Spleen (tissue), 11 donors: Measurements from ENCODE around the gene VPS8. TPM values are rescaled to one million over a fixed set of nuclear protein-coding genes. Genes with fewer than 3 reads are reported as not detected.

Experiments
- DNase-seq: peaks from one replicate; pipeline ENCODE4 v3.0.0-alpha.2; 2020
- H3K27ac ChIP-seq, 8 donors: fragments of 200-600 bp; sonication (generic) in 7 of 8; 1 replicate in 4 of 8; 2 replicates in 4 of 8; pipeline versions ENCODE4 v1.5.0 to v1.8.0; 2016 to 2021; ENCODE audit warnings: inconsistent platforms in 4 of 8, mild to moderate bottlenecking in 4 of 8, moderate library complexity in 1 of 8
- H3K27me3 ChIP-seq, 7 donors: fragments of 200-600 bp; sonication (generic) in 6 of 7; replicated peaks in 1 of 7; 1 replicate in 4 of 7; 2 replicates in 3 of 7; pipeline versions ENCODE4 v1.5.0 to v1.8.0; 2016 to 2021; ENCODE audit warnings: inconsistent platforms in 3 of 7, mild to moderate bottlenecking in 1 of 7
- H3K36me3 ChIP-seq, 6 donors: fragments of 200-600 bp; sonication (generic) in 5 of 6; 1 replicate in 4 of 6; 2 replicates in 2 of 6; pipeline versions ENCODE4 v1.5.0 to v1.8.0; 2016 to 2021; ENCODE audit warnings: inconsistent platforms in 2 of 6
- H3K4me1 ChIP-seq, 6 donors: fragments of 200-600 bp; sonication (generic) in 5 of 6; 1 replicate in 3 of 6; 2 replicates in 3 of 6; pipeline versions ENCODE4 v1.5.0 to v1.8.0; 2016 to 2021; ENCODE audit warnings: inconsistent platforms in 3 of 6
- H3K4me3 ChIP-seq, 8 donors: fragments of 200-600 bp; sonication (generic) in 7 of 8; 1 replicate in 4 of 8; 2 replicates in 4 of 8; pipeline versions ENCODE4 v1.5.0 to v1.8.0; 2016 to 2021; ENCODE audit warnings: inconsistent platforms in 4 of 8, mild to moderate bottlenecking in 4 of 8, moderate library complexity in 2 of 8
- H3K9me3 ChIP-seq, 8 donors: fragments of 200-600 bp; sonication (generic) in 7 of 8; 1 replicate in 4 of 8; 2 replicates in 4 of 8; pipeline versions ENCODE4 v1.5.0 to v1.8.0; 2016 to 2021; ENCODE audit warnings: inconsistent platforms in 4 of 8
- POLR2A ChIP-seq, 3 donors: fragments of 450-650 bp; IDR thresholded peaks; one replicate each; pipeline ENCODE4 v1.5.1; 2017; ENCODE audit warnings: antibody characterized with exemption in 3 of 3, mild to moderate bottlenecking in 1 of 3
- POLR2AphosphoS5 ChIP-seq, 3 donors: sonication (generic); formaldehyde crosslinking; IDR thresholded peaks; one replicate each; pipeline ENCODE4 v1.5.1; 2017; ENCODE audit warnings: antibody characterized with exemption in 3 of 3
- WGBS, 5 donors: extraction: QIAGEN DNeasy Blood & Tissue Kit in 3 of 5; methylation state at CpG; one replicate each; pipeline versions ENCODE4 v1.1.5 to v1.1.7; 2013 to 2018; 5-methylcytosine and 5-hydroxymethylcytosine counted together
- intact Hi-C: fragments of 100-400 bp; cut with DNase I; formaldehyde crosslinking; loops from one replicate; pipeline ENCODE4 v1.15.0; 2023; ENCODE audit warnings: low total_unique reads
- polyA plus RNA-seq, 3 donors: library from polyadenylated mRNA; stranded (reverse); fragments of 200-250 nt; gene quantifications; one replicate each; pipeline ENCODE4 v1.2.1, GENCODE V29; 2013
- total RNA-seq, 7 donors: library from RNA; depleted of rRNA in 3 of 7; stranded (reverse); fragments of >200 nt in 3 of 7; fragmentation: NEBNext Ultra II Directional in 4 of 7; extraction: Animal tissue kit (Norgen Biotek cat#: 25700) in 4 of 7; gene quantifications; one replicate each; pipeline versions ENCODE4 v1.1.0 to v1.2.1, GENCODE V29; 2016 to 2021
- TF ChIP-seq, protein P1 (sequence below), 11 experiments: fragments of 200-600 bp in 7 of 11; fragments of 450-650 bp in 4 of 11; sonication (generic) in 4 of 11; IDR thresholded peaks in 8 of 11; conservative IDR thresholded peaks in 3 of 11; 1 replicate in 7 of 11; 2 replicates in 4 of 11; pipeline versions ENCODE4 v1.4.0 to v1.8.0; 2016 to 2021; ENCODE audit warnings: antibody characterized with exemption in 11 of 11, inconsistent platforms in 4 of 11, mild to moderate bottlenecking in 1 of 11
- donor health status: healthy with polysubstance abuse.
- donor health status: DM: no; HTN: no; CAD: no; lungs with moderate emphysema.
- donor health status: DM: no; HTN: no; CAD: no.
- donor health status: Bipolar disorder and iron deficiency.
- donor health status: healthy.
- donor health status: DM: no; HTN: no; CAD: no.
- donor health status: DM: yes; HTN: yes; CAD: no.

VPS8 gene
- total and polyA plus RNA-seq, 10 donors = 9.1 to 169 (median 97.5) TPM

DNA sequence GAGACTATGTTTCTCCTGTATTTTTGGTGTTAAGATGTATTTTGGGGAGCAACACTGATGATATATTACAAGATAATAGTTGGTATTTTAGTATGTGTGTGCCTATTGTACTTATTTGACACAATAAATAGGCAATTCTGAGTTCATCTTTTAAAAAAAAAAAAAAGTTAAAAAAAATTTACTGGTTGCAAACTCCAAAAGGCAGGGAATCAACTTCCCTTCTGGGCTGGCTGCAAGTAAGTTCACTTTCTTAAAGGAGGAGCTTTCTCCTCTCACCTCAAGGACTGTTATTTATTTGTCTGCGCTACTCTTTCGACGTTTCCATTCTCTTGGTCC is 335 bp upstream of the VPS8 start:
- Histone ChIP-seq H3K4me3 (peak overlapping the region in 7 of 8 donors; percentile 62 to 94 (median 84)), H3K36me3 (peaks cover 0 to 11% (median 4%) of the 10 kb centered on the region in 6 donors), H3K27me3 (no peaks in the 10 kb centered on the region), H3K9me3 (no peaks in the 10 kb centered on the region), H3K4me1 (peaks cover 11 to 53% (median 29%) of the 10 kb centered on the region in 6 donors), H3K27ac (peak overlapping the region; percentile 82 to 94 (median 90))
- DNase-seq = no peak
- TF ChIP-seq POLR2A (IDR thresholded peaks at IDR 0.05) (no peak), POLR2AphosphoS5 (IDR thresholded peaks at IDR 0.05) (no peak)
- TF ChIP-seq, protein P1, sequence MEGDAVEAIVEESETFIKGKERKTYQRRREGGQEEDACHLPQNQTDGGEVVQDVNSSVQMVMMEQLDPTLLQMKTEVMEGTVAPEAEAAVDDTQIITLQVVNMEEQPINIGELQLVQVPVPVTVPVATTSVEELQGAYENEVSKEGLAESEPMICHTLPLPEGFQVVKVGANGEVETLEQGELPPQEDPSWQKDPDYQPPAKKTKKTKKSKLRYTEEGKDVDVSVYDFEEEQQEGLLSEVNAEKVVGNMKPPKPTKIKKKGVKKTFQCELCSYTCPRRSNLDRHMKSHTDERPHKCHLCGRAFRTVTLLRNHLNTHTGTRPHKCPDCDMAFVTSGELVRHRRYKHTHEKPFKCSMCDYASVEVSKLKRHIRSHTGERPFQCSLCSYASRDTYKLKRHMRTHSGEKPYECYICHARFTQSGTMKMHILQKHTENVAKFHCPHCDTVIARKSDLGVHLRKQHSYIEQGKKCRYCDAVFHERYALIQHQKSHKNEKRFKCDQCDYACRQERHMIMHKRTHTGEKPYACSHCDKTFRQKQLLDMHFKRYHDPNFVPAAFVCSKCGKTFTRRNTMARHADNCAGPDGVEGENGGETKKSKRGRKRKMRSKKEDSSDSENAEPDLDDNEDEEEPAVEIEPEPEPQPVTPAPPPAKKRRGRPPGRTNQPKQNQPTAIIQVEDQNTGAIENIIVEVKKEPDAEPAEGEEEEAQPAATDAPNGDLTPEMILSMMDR (IDR thresholded peaks at IDR 0.05 in 8 of 11, conservative IDR thresholded peaks at IDR 0.05 in 3 of 11) = no peak
- WGBS, 5 donors = 0 to 3% (median 0%) methylated on average over 3 of the region's 3 CpGs
- intact Hi-C loops = no loop called here

DNA sequence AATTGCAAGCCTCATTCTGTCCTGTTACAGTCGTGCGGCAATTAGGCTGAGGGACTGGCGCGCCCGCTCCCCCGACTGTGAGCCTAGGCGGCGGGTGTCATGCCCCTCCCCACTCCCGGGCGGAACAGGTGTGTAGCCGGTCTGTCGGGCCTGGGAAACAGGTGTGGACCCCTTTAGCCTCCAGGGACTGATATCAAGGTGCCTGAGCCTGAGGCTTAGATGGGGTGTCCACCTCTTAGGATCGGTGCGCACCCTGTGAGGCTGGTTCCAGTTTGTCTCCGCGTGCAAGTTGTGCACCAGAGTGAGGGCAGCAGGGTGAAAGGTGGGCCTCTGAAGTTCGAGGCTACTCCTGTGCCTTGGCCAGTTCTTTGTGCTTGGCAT is 686 bp downstream of the VPS8 start:
- no peaks in the 10 kb centered on the region for H3K27me3 ChIP-seq
- H3K4me1 ChIP-seq = peaks cover 11 to 63% (median 31%) of the 10 kb centered on the region in 6 donors
- H3K27ac ChIP-seq = peak overlapping the region; percentile 82 to 94 (median 90)
- peak overlapping the region; percentile 62 to 94 (median 88) for H3K4me3 ChIP-seq
- peak; percentile 89 for DNase-seq
- TF ChIP-seq, protein P1 (IDR thresholded peaks at IDR 0.05 in 8 of 11, conservative IDR thresholded peaks at IDR 0.05 in 3 of 11) = no peak
- no peak for TF ChIP-seq POLR2AphosphoS5 (IDR thresholded peaks at IDR 0.05)
- TF ChIP-seq POLR2A (IDR thresholded peaks at IDR 0.05) = no peak
- H3K36me3 ChIP-seq = peaks cover 0 to 16% (median 6%) of the 10 kb centered on the region in 6 donors
- WGBS, 5 donors = 5 to 10% (median 7%) methylated on average over 15 to 17 of the region's 17 CpGs
- intact Hi-C loops = no loop called here
- H3K9me3 ChIP-seq = no peaks in the 10 kb centered on the region

DNA sequence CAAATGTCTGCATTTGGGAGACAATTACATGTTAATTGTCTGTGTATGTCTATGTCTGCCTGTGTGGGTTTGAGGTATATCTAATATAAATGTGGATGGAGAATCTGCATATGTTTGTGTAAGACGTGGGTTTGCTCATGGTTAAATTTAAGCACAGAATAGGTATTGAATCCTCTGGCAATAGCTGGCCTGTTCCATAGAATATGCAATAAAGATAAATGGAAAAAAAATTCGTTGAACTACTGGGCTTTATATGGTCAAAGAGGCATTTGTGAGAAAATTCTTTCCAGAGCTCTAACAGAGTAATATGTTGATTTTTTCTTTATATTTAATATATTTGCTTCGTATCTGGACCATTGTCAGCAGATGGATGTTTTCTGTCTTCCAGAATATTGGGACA is 1.4 kb downstream of the VPS8 start:
- DNase-seq = no peak
- Histone ChIP-seq H3K27me3 (no peaks in the 10 kb centered on the region), H3K4me3 (peak overlapping the region in 7 of 8 donors; percentile 62 to 94 (median 84)), H3K9me3 (no peaks in the 10 kb centered on the region), H3K4me1 (peaks cover 11 to 69% (median 33%) of the 10 kb centered on the region in 6 donors), H3K36me3 (peaks cover 0 to 16% (median 6%) of the 10 kb centered on the region in 6 donors), H3K27ac (peak overlapping the region in 5 of 8 donors; percentile 1 to 94 (median 92))
- intact Hi-C loops = no loop called here
- TF ChIP-seq, protein P1 (IDR thresholded peaks at IDR 0.05 in 8 of 11, conservative IDR thresholded peaks at IDR 0.05 in 3 of 11) = no peak
- TF ChIP-seq POLR2AphosphoS5 (IDR thresholded peaks at IDR 0.05) = no peak
- no peak for TF ChIP-seq POLR2A (IDR thresholded peaks at IDR 0.05)
- WGBS, 5 donors = 85 to 91% (median 87%) methylated on average over 3 of the region's 3 CpGs

DNA sequence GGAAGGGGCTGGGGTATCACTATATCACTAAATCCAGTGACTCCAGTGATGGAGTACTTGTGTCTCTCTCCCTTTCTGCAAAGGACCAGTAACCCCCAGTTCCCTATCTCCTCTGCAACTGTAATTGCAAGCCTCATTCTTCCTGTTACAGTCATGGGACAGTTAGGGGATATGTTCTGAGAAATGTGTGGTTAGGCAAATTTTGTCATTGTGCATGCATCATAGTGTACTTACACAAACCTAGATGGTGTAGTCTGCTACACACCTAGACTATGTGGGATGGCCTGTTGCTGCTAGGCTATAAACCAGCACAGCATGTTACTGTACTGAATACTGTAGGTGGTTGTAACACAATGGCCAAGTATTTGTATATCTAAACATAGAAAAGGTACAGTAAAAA is 2.2 kb downstream of the VPS8 start:
- no peaks in the 10 kb centered on the region for H3K9me3 ChIP-seq
- peaks cover 0 to 16% (median 6%) of the 10 kb centered on the region in 6 donors for H3K36me3 ChIP-seq
- no peaks in the 10 kb centered on the region for H3K27me3 ChIP-seq
- intact Hi-C loops = no loop called here
- H3K4me1 ChIP-seq = peaks cover 11 to 69% (median 33%) of the 10 kb centered on the region in 6 donors
- DNase-seq = no peak
- peak overlapping the region in 1 of 8 donors; percentile 80 for H3K4me3 ChIP-seq
- TF ChIP-seq POLR2A (IDR thresholded peaks at IDR 0.05) = no peak
- peak in 1 of 3 donors; percentile 38 for TF ChIP-seq POLR2AphosphoS5 (IDR thresholded peaks at IDR 0.05)
- H3K27ac ChIP-seq = peak overlapping the region in 6 of 8 donors; percentile 1 to 94 (median 60)
